ENCODE results near the gene MLIP. TPM values are rescaled to one million over a fixed set of nuclear protein-coding genes. Genes with fewer than 3 reads are reported as not detected.
A peak's percentile ranks its signal among the peaks of the same experiment; 100 is the strongest.

MLIP gene
- total and polyA plus RNA-seq, 2 experiments from 2014 or later: not detected

GRCh38 chr6:54262499-54262898 lies 151.3 kb downstream of the MLIP start:
- Histone ChIP-seq H3K79me2 (replicated peaks; ENCODE audit: insufficient read depth) (no peaks in the 10 kb centered on the region), H2AFZ (no peak overlapping the region), H3K4me2 (peak overlapping the region; percentile 17), H3K27me3 (ENCODE audit: insufficient read depth) (no peaks in the 10 kb centered on the region), H3K4me3 (no peak overlapping the region), H3K4me1 (ENCODE audit: insufficient read depth) (peaks cover 16% of the 10 kb centered on the region), H3K27ac (ENCODE audit: low read depth) (no peak overlapping the region), H3F3A (replicated peaks; ENCODE audit: low read depth) (no peaks in the 10 kb centered on the region), H3K36me3 (ENCODE audit: insufficient read depth) (no peaks in the 10 kb centered on the region), H4K20me1 (replicated peaks; ENCODE audit: insufficient read depth) (no peaks in the 10 kb centered on the region), H3K9me2 (ENCODE audit: insufficient read depth) (no peaks in the 10 kb centered on the region)
- no peaks in the 10 kb centered on the region for H3K36me3 Mint-ChIP-seq (ENCODE audit: low read depth)
- ATAC-seq: peak; percentile 72
- peak overlapping the region; percentile 9; the same call in 1 of the 3 replicates for H3K4me3 Mint-ChIP-seq
- H3K4me1 Mint-ChIP-seq: peaks cover 14% of the 10 kb centered on the region; the same call in 2 of the 3 replicates
- DNase-seq (ENCODE audit: low spot score): peak; percentile 72
- H3K9me3 Mint-ChIP-seq: no peaks in the 10 kb centered on the region
- no peaks in the 10 kb centered on the region for H3K27me3 Mint-ChIP-seq (ENCODE audit: insufficient read depth, low read depth, poor library complexity)
- H3K27ac Mint-ChIP-seq: no peak overlapping the region
- TF ChIP-seq ETS1 (IDR thresholded peaks at IDR 0.05): no peak
- TF ChIP-seq NANOG (IDR thresholded peaks at IDR 0.05; ENCODE audit: borderline replicate concordance): peak; percentile 85

- Histone ChIP-seq H3K4me1 (ENCODE audit: insufficient read depth) (peaks cover 16% of the 10 kb centered on the region), H2AFZ (no peak overlapping the region), H3K79me2 (replicated peaks; ENCODE audit: insufficient read depth) (no peaks in the 10 kb centered on the region), H3K4me3 (no peak overlapping the region), H3K9me2 (ENCODE audit: insufficient read depth) (no peaks in the 10 kb centered on the region), H3K27me3 (ENCODE audit: insufficient read depth) (no peaks in the 10 kb centered on the region), H3K4me2 (0 out of 2 replicates have a peak overlapping the region, but pooled peaks have one; percentile 17), H3K36me3 (ENCODE audit: insufficient read depth) (no peaks in the 10 kb centered on the region), H3F3A (replicated peaks; ENCODE audit: low read depth) (no peaks in the 10 kb centered on the region), H4K20me1 (replicated peaks; ENCODE audit: insufficient read depth) (no peaks in the 10 kb centered on the region), H3K27ac (ENCODE audit: low read depth) (no peak overlapping the region)
- no peak overlapping the region for H3K27ac Mint-ChIP-seq
- no peaks in the 10 kb centered on the region for H3K9me3 Mint-ChIP-seq
- no peak for DNase-seq (ENCODE audit: low spot score)
- peaks cover 14% of the 10 kb centered on the region; the same call in 2 of the 3 replicates for H3K4me1 Mint-ChIP-seq
- no peak for ATAC-seq
- no peaks in the 10 kb centered on the region for H3K36me3 Mint-ChIP-seq (ENCODE audit: low read depth)
- no peak overlapping the region for H3K4me3 Mint-ChIP-seq
- H3K27me3 Mint-ChIP-seq (ENCODE audit: insufficient read depth, low read depth, poor library complexity): no peaks in the 10 kb centered on the region
- TF ChIP-seq ZNF462 (CRISPR knock-in tag; IDR thresholded peaks at IDR 0.05) (no peak), STAT1 (IDR thresholded peaks at IDR 0.05; ENCODE audit: unreplicated experiment) (no peak), CREB1 (CRISPR knock-in tag; IDR thresholded peaks at IDR 0.05; ENCODE audit: low read depth) (no peak), ZNF114 (CRISPR knock-in tag; IDR thresholded peaks at IDR 0.05) (no peak), ZNF331 (CRISPR knock-in tag; IDR thresholded peaks at IDR 0.05; ENCODE audit: low read depth) (no peak), JUNB (IDR thresholded peaks at IDR 0.05; ENCODE audit: unreplicated experiment) (no peak), POLR2AphosphoS5 (IDR thresholded peaks at IDR 0.05; ENCODE audit: low read depth) (no peak), EZH2phosphoT487 (IDR thresholded peaks at IDR 0.05; ENCODE audit: unreplicated experiment) (no peak), NANOG (IDR thresholded peaks at IDR 0.05; ENCODE audit: borderline replicate concordance) (no peak), REST (IDR thresholded peaks at IDR 0.05; ENCODE audit: unreplicated experiment) (no peak)
These were observed 151.7 kb downstream of the MLIP start for GRCh38 chr6:54262971-54263370.
